Measurements from ENCODE around the gene NKD1.
A peak's percentile ranks its signal among the peaks of the same experiment; 100 is the strongest.

NKD1 gene

DNA sequence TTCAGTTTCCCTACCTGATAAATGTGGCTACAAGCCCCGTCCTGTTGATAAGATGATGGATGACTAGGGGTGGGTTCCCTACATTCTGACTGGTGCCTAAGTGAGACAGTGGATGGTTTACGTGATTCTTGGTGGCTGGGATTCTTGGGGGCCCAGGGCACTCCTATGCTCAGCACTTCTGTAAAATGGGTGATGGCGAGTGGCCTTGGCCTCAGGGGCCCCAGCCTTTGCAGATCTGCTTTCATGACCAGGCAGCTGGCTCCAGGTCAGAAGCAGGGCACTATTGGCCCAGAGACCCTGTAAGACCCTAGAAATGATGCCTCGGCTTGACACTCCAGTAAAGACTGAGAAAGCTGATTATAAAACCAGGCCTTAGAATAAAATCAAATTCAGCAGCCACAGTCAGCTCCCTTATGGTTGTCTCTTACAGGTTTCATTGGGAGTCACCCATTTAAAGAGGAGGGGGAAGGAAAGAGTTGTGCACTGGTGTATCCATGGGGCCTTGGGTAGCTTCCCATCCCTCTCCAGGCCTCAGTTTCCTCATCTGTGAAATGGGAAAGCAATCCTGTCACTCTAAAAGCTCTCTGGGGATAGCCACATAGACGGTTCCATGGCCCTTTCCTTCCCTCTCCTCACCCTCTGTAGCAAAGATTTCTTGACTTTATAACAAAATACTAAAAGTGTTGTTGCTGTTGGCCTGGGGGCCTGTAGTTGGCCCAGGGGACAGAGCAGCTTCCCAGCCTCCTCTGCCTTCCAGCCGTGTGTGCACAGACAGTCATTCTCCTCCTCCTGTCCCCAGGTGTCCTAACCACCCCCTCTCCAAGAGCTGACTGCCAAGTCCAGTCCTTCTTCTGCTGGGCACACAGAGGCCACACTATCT lies 131.7 kb downstream of the NKD1 start:
- DNase-seq = no peak

DNA sequence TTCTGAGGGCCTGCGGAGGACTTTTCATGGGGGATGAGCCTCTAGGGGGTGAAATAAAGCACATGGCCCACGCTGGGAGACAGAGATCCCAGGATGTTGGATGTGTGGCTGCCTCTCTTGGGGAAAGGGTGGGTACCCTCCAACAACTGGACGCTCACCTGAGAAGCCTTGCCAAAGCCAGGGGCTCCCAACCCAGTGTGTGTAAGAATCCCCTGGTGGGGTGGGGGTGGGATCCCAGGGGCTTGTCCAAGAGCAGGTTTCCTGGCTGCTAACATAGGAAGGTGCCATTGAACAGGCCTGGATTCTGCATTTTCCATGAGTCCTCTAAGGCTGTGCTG lies 132.3 kb downstream of the NKD1 start:
- DNase-seq = no peak

DNA sequence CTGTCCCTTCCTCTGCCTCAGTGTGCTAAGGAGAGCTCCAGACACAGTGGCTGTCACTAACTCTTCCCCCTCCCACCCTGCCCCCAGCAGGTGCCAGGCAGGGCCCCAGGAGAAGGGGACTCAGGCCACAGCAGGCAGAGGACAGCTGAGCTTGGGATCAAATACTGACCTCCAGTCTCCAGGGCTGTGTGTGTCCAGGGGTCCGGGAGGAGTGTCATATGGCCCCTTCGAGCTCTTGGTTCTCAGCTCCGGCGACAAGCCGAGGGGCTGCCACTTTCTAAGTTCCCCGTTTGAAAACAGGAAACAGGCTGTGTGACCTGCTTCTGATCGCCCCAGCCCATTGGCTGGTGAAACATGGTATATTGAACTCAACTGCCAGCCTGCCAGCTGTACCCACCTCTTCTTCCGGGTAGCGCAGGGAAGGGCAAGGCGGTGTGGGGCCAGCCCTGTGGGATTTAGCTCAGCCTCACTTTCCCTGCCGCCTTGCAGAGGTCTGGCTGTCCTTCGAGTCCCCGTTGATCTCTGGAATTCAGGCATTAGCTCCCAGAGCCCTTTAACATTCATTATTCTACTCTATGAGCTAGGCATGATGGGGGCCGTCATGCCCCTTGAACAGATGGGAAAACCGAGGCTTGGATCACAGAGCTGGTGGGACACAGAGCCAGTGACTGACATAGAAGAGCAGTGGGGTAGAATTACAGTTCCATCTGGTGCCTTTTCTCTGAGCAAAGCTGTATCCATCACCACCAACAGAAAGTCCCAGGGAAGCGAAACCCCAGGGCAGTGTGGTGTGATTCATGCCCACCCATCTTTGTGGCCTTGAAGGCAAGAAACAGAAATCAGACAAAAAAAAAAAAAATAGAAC lies 133.1 kb downstream of the NKD1 start, which contains the start of gene SNX20:
Gene SNX20 (minus strand): TSS at position 292 of the 865 bp plus-strand sequence. CDS start 3,786 bp downstream, outside the sequence.
- DNase-seq = peak in 2 of 4 experiments; percentile 55 to 58

DNA sequence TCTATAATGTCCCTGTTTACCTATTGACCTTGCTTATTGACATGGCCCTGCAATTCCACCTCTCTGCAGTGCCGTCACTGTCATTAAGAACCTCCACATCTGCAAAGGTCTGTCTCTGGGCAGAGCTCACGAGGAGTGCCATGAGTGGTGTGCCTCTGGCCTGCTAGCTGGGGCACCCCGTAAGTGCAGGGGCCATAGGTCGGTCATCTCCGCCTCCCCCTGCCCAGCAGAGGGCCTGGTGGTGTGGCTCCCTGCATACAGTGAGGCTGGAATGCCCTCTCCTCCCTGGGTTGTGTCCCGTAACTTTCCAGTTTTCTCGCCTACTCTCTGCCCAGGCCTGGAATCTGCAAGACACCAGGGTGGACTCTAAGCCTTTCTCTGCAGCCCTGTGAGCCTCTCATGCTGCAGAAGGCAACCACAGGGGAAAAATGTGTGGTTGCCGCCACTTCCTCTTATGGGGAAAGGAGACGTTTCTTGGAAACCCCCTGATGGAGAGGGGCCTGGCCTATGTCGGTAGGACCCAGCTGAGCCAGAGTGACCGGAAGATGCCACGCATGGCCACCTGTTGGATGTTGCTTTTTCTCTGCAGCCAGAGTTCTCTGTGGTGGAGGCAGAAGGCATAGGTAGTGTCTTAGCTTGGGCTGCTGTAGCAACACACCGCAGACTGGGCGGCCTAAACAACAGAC lies 135.6 kb downstream of the NKD1 start:
- peak in 2 of 4 experiments; percentile 18 to 19 for DNase-seq

DNA sequence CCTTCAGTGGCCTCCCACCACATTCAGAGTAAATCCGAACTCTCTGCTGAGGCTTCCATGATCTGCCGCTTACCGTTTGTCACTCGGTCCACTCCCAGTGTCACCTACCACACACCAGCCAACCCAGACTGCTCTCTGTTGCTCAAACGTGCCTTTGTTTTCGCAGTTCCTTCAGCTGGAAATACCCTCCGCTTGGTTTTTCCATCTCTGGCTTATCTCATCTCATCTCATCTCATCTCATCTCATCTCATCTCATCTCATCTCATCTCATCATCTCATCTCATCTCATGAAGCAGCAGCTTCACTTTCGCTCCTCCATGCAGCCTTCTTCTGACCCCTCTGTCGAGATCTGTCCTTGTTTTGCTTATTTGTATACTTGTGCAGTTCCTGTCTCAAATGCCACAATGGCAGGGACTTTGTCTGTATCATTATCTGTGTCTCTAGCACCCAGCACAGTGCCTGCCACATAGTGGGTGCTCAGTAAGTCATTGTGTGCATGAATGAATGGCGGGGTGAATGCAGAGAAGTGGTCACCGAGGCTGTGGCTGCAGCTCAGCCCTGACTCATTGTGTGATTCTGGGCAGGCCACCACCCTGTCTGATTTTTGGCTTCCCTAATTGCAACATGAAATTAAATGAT lies 136.7 kb downstream of the NKD1 start:
- DNase-seq = no peak

DNA sequence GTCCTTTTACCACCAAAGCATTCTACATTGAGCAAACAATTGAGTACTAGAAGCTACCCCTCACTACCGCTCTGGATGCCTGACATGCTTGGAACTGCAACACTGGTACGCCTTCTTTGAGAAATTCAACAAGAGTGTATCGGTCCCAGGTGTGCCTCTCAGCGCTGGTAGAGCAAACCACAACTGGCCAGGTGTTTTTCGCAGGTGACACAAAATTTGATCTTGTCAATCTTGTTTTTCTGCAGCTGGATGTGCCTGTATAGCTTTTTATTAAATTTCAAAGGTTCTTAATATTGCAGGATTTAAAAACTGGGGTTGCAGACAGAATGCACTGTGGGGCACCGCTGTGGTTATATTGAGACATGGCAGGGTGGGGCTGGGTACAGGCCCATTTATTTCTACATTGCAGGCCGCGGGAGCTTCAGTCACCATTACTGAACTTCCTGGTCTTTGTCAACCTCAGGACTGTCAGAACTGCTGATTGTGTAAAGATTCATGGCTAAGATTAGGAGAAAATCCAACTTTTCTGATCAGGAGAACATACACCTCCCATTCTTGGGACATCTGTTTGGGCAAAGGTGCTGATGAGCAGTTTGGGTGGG lies 137.4 kb downstream of the NKD1 start:
- no peak for DNase-seq

DNA sequence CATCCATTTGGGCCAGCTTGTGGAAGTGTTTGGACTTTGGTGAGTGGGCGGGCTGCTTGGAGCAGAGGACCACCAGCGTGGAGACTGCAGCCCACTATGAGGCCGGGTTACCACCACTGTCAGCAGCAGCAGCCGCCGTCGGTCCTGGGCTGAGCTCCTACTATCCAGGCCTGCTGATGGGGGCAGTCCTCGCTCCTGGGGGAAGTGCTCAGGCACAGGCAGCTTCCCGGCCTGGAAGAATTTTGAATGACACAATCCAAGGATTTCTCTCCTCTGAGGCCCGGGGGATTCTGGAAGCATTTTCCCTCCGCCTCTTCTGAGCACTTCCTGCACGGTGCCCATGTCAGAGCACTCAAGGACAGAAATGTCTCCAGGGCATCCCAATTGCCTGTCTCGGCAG lies 139.9 kb downstream of the NKD1 start:
- DNase-seq = no peak

DNA sequence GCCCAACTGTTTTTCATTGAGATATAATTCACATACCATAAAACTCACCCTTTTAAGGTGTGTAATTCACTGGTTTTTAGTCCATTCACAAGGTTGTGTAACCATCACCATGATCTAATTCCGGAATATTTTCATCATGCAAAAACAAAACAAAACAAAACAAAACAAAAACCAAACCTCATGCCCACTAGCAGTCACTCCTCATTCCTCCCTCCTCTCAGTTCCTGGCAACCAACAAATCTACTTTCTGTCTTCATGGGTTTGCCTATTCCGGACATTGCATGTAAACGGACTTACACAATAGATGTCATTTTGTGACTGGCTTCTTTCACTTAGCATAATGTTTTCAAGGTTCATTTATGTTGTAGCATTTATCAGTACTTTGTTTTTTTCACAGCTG lies 140.7 kb downstream of the NKD1 start:
- no peak for DNase-seq

DNA sequence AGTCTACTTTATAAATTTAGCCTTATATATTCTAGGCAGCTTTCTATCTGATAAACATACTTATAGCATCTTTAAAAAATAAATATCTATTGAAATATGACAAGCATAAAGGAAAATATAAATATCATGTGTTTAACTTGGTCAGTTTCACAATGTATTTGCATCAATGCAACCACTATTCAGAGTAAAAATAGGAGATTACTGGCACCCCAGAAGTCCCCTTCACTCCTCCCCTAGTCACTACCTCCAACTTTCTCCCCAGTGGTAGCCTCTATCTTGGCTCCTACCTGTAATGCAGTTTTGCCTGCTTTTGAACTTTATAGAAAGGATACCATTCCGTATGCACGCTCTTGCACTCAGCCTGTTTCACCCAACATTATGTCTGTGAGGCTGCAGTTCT lies 142.0 kb downstream of the NKD1 start:
- DNase-seq = no peak

DNA sequence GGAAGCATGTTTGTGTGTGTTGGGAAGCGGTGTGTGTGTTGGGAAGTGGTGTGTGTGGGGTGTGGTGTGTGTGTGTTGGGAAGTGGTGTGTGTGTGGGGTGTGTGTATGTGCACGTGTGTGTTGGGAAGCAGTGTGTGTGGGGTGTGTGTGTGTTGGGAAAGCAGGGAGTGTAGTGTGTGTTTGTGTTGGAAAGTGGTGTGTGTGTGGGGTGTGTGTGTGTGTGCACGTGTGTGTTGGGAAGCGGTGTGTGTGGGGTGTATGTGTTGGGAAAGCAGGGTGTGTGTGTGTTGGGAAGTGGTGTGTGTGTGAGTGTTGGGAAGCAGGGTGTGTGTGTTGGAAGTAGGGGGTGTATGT lies 144.4 kb downstream of the NKD1 start:
- no peak for DNase-seq

DNA sequence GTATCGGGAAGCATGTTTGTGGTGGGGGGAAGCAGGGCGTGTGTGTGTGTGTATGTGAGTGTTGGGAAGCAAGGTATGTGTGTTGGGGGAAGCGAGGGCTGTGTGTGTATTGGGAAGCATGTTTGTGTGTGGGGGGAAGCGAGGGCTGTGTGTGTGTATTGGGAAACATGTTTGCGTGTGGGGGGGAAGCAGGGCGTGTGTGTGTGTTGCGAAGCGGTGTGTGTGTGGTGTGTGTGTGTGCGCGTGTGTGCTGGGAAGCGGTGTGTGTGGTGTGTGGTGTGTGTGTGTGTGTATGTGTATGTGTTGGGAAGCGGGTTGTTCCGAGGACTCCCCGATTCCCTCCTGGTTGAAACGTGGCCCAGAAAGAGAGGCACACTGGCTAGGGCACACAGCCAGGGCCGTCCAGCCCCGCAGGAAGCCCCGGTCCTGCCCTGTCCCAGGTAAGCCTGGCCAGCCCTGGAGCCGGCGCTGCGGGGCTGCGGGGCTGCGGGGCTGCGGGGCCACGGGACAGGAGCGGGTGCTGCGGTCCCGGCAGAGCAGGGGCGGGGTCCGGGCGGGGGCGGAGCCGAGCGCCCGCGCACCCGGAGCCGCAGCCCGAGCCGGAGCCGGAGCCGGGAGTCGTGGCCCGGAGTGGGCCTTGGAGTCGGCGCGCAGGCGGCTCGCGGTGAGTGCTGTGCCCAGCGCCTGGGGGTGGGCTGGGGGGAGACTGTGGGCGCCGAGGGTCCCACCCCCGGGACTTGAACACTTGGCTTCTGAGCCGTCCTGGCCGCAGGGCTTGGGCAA lies 145.0 kb downstream of the NKD1 start, which contains the start of gene NOD2:
Gene NOD2 (plus strand): TSS at position 608 of the 783 bp plus-strand sequence. CDS start 5,890 bp downstream, outside the sequence.
- DNase-seq = peak in 1 of 4 experiments; percentile 22

DNA sequence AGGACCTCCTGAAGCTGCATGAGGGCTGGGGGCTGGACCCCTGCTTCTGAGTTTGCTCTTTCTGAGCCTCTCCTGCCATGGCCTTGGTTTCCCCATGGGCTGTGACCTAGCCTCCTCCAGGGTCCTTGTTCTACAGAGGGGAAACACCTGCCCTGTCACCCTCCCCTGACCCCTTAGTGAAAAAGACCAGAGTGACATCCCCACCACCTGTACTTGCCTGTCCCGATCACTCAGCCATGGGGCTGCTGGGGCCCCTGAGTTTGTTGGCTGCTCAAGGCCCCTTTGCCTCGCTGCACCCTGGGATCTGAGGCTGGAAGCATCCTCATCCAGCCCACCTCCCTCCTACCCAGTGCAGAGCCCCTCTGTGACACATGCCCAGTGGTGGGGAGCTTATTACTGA lies 146.0 kb downstream of the NKD1 start:
- DNase-seq = no peak

DNA sequence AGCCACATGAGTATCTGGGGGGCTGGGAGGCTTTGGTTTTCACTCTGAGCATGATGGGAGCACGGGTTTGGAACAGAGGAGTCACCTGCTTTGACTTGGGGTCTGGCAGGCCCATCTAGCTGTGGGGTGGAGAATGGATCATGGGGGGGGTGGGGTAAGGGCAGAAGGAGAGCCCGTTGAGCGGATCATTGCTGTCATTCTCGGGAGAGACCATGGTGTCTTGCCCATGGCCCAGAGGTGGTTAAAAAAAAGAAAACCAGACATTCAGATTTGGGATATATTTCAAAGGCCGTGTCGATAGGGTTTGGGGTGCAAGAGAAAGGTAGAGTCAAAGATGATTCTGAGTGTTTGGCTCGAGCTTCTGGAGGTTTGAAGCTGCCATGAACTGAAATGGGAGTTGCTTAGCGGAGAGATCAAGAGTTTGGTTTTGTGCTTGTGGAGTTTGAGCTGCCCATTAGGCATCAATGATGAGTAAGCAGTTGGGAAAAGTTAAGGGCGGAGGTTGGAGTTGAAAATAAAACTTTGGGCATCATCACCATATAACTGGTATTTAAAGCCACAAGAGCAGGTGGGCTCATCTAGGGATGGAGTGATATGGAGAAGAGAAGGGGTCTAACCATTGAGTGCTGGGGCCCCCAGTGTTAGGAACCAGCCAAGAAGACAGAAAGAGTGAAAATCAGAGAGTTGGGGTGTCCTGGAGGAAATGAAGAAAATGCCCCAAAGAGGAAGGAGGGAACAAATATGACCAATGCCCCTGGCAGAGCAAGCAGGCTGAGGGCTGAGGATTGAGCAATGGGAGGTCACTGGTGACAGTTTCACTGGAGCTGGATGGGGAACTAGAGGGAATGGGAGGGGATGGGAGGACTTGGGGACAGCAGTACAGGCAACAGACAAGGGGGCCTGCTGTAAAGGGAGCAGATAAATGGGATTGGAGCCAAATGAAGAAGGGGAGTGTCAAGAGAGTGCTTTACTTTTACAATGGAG lies 147.1 kb downstream of the NKD1 start:
- no peak for DNase-seq

DNA sequence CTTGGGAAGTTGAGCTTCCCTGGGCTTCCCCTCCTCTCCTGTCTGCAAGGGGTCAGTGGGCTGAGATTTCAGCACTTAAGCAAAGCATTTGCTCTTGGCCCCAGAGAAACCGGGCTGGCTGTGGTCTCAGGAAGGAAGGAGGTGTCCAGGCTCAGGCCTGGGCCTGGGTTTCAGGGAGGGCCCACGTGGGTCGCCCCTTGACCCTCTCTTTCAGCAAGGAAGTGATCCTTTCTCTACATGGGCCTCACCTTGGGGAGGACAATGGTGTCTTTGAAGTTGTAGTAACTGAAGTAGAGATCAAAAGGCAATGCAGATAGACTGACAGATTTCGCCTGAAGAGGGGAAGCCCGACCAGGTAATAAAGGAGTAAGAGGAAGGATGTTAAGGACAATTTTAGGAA lies 147.9 kb downstream of the NKD1 start:
- no peak for DNase-seq

DNA sequence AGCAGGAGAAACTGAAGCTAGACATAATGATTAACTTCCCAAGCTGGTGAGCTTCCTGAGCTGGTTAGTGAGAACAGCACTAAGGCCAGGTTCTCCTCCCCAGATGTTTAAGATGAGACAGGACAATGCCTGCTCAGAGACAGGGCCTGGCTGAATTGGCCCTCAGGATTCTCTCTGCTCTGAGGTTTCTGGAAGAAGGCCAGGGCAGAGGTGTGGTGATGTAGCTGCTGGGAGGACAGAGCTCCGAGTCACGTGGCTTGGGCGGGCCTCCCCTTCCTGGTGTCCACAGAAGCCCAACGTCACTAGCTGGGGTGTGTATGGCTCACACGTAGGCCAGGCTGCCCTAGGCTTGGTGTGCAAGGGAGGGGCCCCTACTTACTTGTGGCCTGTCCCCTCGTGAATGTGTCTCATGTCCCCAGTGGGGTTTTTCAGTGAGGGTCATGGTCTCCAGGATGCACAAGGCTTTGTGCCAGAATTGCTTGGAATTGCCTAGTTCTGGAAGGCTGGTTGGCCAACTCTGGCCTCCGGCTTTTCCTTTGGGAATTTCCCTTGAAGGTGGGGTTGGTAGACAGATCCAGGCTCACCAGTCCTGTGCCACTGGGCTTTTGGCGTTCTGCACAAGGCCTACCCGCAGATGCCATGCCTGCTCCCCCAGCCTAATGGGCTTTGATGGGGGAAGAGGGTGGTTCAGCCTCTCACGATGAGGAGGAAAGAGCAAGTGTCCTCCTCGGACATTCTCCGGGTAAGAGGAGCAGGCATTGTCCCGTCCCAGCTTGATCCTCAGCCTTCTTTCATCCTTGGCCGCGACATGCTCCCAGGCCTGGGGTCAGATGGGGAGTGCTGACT lies 148.6 kb downstream of the NKD1 start:
- no peak for DNase-seq

DNA sequence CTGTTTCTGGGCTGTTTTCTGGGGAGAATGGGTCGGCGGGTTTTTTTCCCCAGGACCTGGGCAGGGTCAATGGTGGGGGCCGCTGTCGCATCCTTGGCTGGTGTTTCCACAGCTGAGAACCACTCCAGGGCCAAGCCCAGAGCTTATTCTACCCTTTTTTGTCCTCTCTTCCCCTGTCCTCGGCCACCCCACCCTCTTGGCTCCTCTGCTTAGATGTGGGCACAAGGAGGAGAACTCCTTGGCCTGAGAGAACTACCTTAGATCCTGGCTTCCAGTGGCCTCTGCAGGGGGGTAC lies 149.2 kb downstream of the NKD1 start:
- no peak for DNase-seq

DNA sequence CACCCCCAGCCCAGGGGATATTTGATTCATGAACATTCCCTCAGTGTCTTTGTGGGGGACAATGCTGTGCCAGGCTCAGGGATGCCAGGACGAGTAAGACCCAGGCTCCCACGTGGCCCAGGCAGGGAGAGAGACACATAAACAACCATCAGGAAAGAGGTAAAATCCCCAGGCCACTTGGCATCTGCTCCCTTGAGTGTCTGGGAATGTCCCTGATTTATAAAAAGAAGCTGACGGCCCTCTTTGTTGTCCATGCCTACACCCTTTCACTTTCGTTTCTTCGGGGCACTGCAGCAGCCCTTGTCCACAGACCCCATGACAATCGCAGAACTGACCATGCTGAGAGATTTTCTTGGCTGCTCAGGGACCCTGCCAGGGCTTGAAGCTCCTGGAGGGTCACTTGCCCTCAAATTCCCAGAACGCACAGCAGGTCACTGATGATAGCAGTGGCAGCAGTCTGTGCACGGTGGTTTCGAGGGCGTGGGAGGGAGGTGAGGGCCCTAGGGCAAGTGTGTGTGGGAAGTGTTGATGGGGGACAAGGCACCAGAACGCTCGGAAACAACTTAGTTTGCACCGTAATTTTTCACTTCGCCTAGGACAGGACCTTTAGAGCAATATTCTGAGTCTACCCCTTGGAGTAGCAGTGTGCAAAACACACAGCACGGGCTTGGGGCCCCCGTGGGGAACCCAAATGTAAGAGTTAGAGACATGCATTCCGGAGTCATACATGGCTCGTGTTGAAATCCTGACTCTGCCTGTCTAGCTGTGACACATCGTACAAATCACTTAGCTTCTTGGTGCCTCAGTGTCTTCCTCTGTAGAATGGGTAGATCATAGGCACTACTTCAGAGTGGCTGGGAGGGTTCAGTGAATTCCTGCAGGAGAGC lies 149.9 kb downstream of the NKD1 start:
- DNase-seq = no peak
